CD14-positive monocyte (primary cell): ENCODE results near the gene PLK3. TPM values are rescaled to one million over a fixed set of nuclear protein-coding genes. Genes with fewer than 3 reads are reported as not detected.

Experiments
- DNase-seq, 3 donors: peaks; one replicate each; pipeline ENCODE4 v3.0.0-alpha.2; 2011 to 2022
- H2AFZ ChIP-seq: 2 replicates; pipeline ENCODE4 v1.6.0; 2012; ENCODE audit warnings: mild to moderate bottlenecking, low read depth, low read length, inconsistent platforms; ENCODE audit not compliant: insufficient read depth, poor library complexity, severe bottlenecking
- H3K27ac ChIP-seq, 2 donors: 1 replicate in 1 of 2; 2 replicates in 1 of 2; pipeline ENCODE4 v1.5.1; 2012 to 2013; ENCODE audit warnings: low read length in 2 of 2, control low read depth in 1 of 2, inconsistent platforms in 1 of 2, low read depth in 1 of 2, mild to moderate bottlenecking in 1 of 2
- H3K27me3 ChIP-seq, 2 donors: one replicate each; pipeline versions ENCODE4 v1.6.0 to v1.6.1; 2011 to 2013; ENCODE audit warnings: low read length in 2 of 2; ENCODE audit not compliant: control insufficient read depth in 2 of 2, insufficient read depth in 2 of 2
- H3K36me3 ChIP-seq, 2 donors: replicated peaks in 1 of 2; 1 replicate in 1 of 2; 2 replicates in 1 of 2; pipeline versions ENCODE4 v1.5.1 to v1.6.1; 2012 to 2013; ENCODE audit warnings: low read length in 2 of 2, control low read depth in 1 of 2, inconsistent platforms in 1 of 2, mild to moderate bottlenecking in 1 of 2; ENCODE audit not compliant: insufficient read depth in 2 of 2, control insufficient read depth in 1 of 2
- H3K4me1 ChIP-seq, 2 donors: 1 replicate in 1 of 2; 2 replicates in 1 of 2; pipeline versions ENCODE4 v1.5.1 to v1.6.1; 2012 to 2013; ENCODE audit warnings: low read length in 2 of 2, control low read depth in 1 of 2, inconsistent platforms in 1 of 2, mild to moderate bottlenecking in 1 of 2, moderate library complexity in 1 of 2; ENCODE audit not compliant: insufficient read depth in 2 of 2, control insufficient read depth in 1 of 2
- H3K4me2 ChIP-seq: replicated peaks from 2 replicates; pipeline ENCODE3; 2012; ENCODE audit warnings: low read length, moderate library complexity, mild to moderate bottlenecking; ENCODE audit not compliant: poor library complexity, severe bottlenecking; ENCODE audit errors: extremely low read depth
- H3K4me3 ChIP-seq, 3 experiments: fragments of 200-600 bp in 1 of 3; sonication (generic) in 1 of 3; replicated peaks in 1 of 3; 1 replicate in 2 of 3; 2 replicates in 1 of 3; pipeline ENCODE4 v1.5.1; 2011 to 2013; ENCODE audit warnings: low read length in 3 of 3, mild to moderate bottlenecking in 3 of 3, control low read depth in 2 of 3, low read depth in 2 of 3, inconsistent platforms in 1 of 3, moderate library complexity in 1 of 3
- H3K79me2 ChIP-seq: 2 replicates; pipeline ENCODE4 v1.6.0; 2012; ENCODE audit warnings: mild to moderate bottlenecking, control low read depth, inconsistent platforms, low read length, moderate library complexity; ENCODE audit not compliant: insufficient read depth
- H3K9ac ChIP-seq: 2 replicates; pipeline ENCODE4 v1.6.0; 2017; ENCODE audit warnings: low read length, mild to moderate bottlenecking; ENCODE audit not compliant: insufficient read depth, poor library complexity, severe bottlenecking
- H3K9me3 ChIP-seq, 2 donors: replicated peaks in 1 of 2; 1 replicate in 1 of 2; 2 replicates in 1 of 2; pipeline versions ENCODE4 v1.5.1 to v1.6.1; 2012 to 2013; ENCODE audit warnings: low read length in 2 of 2, control low read depth in 1 of 2; ENCODE audit not compliant: control insufficient read depth in 1 of 2, insufficient read depth in 1 of 2
- H4K20me1 ChIP-seq: 2 replicates; pipeline ENCODE4 v1.6.0; 2012; ENCODE audit warnings: mild to moderate bottlenecking, low read length, control low read depth, moderate library complexity; ENCODE audit not compliant: insufficient read depth
- H3K27ac Mint-ChIP-seq, 7 donors: one replicate each; pipeline ENCODE4 v1.8.0; 2020; ENCODE audit warnings: mild to moderate bottlenecking in 7 of 7, mixed read lengths in 7 of 7, moderate library complexity in 6 of 7, inconsistent platforms in 2 of 7
- H3K27me3 Mint-ChIP-seq, 3 donors: one replicate each; pipeline ENCODE4 v1.8.0; 2021 to 2022; ENCODE audit warnings: low read depth in 3 of 3, mild to moderate bottlenecking in 3 of 3, mixed read lengths in 3 of 3, moderate library complexity in 3 of 3, inconsistent platforms in 1 of 3
- H3K36me3 Mint-ChIP-seq, 2 donors: one replicate each; pipeline ENCODE4 v1.8.0; 2020; ENCODE audit warnings: mixed read lengths in 2 of 2, inconsistent platforms in 1 of 2, mild to moderate bottlenecking in 1 of 2
- H3K4me1 Mint-ChIP-seq: one replicate; pipeline ENCODE4 v1.8.0; 2020; ENCODE audit warnings: mild to moderate bottlenecking, mixed read lengths
- H3K4me3 Mint-ChIP-seq, 2 donors: one replicate each; pipeline ENCODE4 v1.8.0; 2020; ENCODE audit warnings: mild to moderate bottlenecking in 2 of 2, mixed read lengths in 2 of 2, moderate library complexity in 1 of 2
- H3K9me3 Mint-ChIP-seq, 7 donors: one replicate each; pipeline ENCODE4 v1.8.0; 2020 to 2022; ENCODE audit warnings: mixed read lengths in 7 of 7, mild to moderate bottlenecking in 6 of 7, moderate library complexity in 6 of 7, inconsistent platforms in 2 of 7
- CTCF ChIP-seq: fragments of 200-600 bp; IDR thresholded peaks from one replicate; pipeline ENCODE4 v1.8.0; 2022; ENCODE audit warnings: antibody characterized with exemption, mild to moderate bottlenecking
- WGBS: methylation state at CpG from one replicate; pipeline ENCODE4 v1.1.5; 2013; ENCODE audit warnings: missing lambda C conversion rate; ENCODE audit not compliant: insufficient coverage; 5-methylcytosine and 5-hydroxymethylcytosine counted together
- intact Hi-C, 2 donors: fragments of 100-400 bp; cut with micrococcal nuclease; formaldehyde crosslinking; loops; one replicate each; pipeline versions ENCODE4 v1.15.0 to v1.15.1; 2023
- polyA plus RNA-seq, 3 donors: library from polyadenylated mRNA; depleted of rRNA in 1 of 3; unstranded in 2 of 3; stranded (reverse) in 1 of 3; fragments of 300-500 nt in 2 of 3; fragments of >200 nt in 1 of 3; fragmentation: Illumina TruSeq in 2 of 3; gene quantifications; 1 replicate in 2 of 3; 2 replicates in 1 of 3; pipeline ENCODE4 v1.2.3, GENCODE V29; 2012 to 2021

Gene PLK3
- polyA plus RNA-seq, 3 donors, result 15.8 to 285 (median 28.1) TPM

GRCh38 chr1:44776730-44777068, 23.5 kb upstream of the PLK3 start:
- Mint-ChIP-seq H3K4me1 (peaks cover 34% of the 10 kb centered on the region), H3K27me3 (peaks cover 0 to 2% (median 0%) of the 10 kb centered on the region in 3 donors), H3K36me3 (peaks cover 44 to 53% of the 10 kb centered on the region in 2 donors), H3K27ac (peak overlapping the region; percentile 92 to 100 (median 96)), H3K9me3 (no peaks in the 10 kb centered on the region), H3K4me3 (peak overlapping the region; percentile 92 to 96)
- no peaks in the 10 kb centered on the region for H3K9me3 ChIP-seq
- H2AFZ ChIP-seq, result no peak overlapping the region
- peak overlapping the region; percentile 86 for H3K4me2 ChIP-seq
- TF ChIP-seq CTCF, result no peak
- H4K20me1 ChIP-seq, result peaks cover 45% of the 10 kb centered on the region
- H3K27me3 ChIP-seq, result no peaks in the 10 kb centered on the region
- peaks cover 23 to 31% of the 10 kb centered on the region in 2 donors for H3K4me1 ChIP-seq
- peak overlapping the region; percentile 86 to 93 for H3K27ac ChIP-seq
- no peak for DNase-seq
- peak overlapping the region; percentile 90 for H3K9ac ChIP-seq
- 58% methylated on average over 8 of the region's 12 CpGs for WGBS
- peak overlapping the region in 2 of 3 experiments; percentile 86 to 90 for H3K4me3 ChIP-seq
- peaks cover 34% of the 10 kb centered on the region for H3K79me2 ChIP-seq
- intact Hi-C loops, result loop anchor here (5.0 to 10.0 kb wide), 4 partner anchors 34 to 526 kb away; partner anchors contain the start of gene EIF2B3 (in 1 of the 2)
- H3K36me3 ChIP-seq, result peaks cover 32 to 52% of the 10 kb centered on the region in 2 donors

- peak overlapping the region; percentile 11 for H3K4me2 ChIP-seq
- no peak overlapping the region for H3K4me3 ChIP-seq
- Mint-ChIP-seq H3K4me3 (peak overlapping the region in 1 of 2 donors; percentile 9), H3K9me3 (no peaks in the 10 kb centered on the region), H3K27me3 (peaks cover 0 to 3% (median 0%) of the 10 kb centered on the region in 3 donors), H3K36me3 (peaks cover 46 to 57% of the 10 kb centered on the region in 2 donors), H3K4me1 (peaks cover 34% of the 10 kb centered on the region), H3K27ac (peak overlapping the region in 6 of 7 donors; percentile 46 to 79 (median 72))
- no peak overlapping the region for H2AFZ ChIP-seq
- H3K79me2 ChIP-seq, result peaks cover 34% of the 10 kb centered on the region
- no peak for DNase-seq
- H3K27ac ChIP-seq, result peak overlapping the region in 1 of 2 donors; percentile 93
- H3K4me1 ChIP-seq, result peaks cover 23 to 31% of the 10 kb centered on the region in 2 donors
- intact Hi-C loops, result loop anchor here (5.0 to 10.0 kb wide), 4 partner anchors 35 to 525 kb away; partner anchors contain the start of gene EIF2B3 (in 1 of the 2)
- H3K36me3 ChIP-seq, result peaks cover 32 to 54% of the 10 kb centered on the region in 2 donors
- H3K9ac ChIP-seq, result no peak overlapping the region
- no peaks in the 10 kb centered on the region for H3K27me3 ChIP-seq
- TF ChIP-seq CTCF, result no peak
- H4K20me1 ChIP-seq, result peaks cover 45% of the 10 kb centered on the region
- no peaks in the 10 kb centered on the region for H3K9me3 ChIP-seq
- 82% methylated on average over 13 of the region's 14 CpGs for WGBS
Observed at GRCh38 chr1:44777547-44777946, 22.6 kb upstream of the PLK3 start.
